ENCODE results near the gene SND1.

Gene SND1

GRCh38 chr7:127652333-127653248, 597 bp downstream of the SND1 start:
- peaks cover 10 to 40% (median 32%) of the 10 kb centered on the region in 4 experiments for H3K4me1 ChIP-seq (ENCODE audit: control extremely low read depth in 1 of 4, control insufficient read depth in 4 of 4, insufficient read depth in 4 of 4, low read length in 3 of 4)
- no peaks in the 10 kb centered on the region for H3K9me3 ChIP-seq (ENCODE audit: control extremely low read depth in 1 of 5, control insufficient read depth in 4 of 5, insufficient read depth in 2 of 5, low read depth in 1 of 5, low read length in 4 of 5)
- POLR2A ChIA-PET, result interaction anchor here (1.4 kb wide), 1 partner anchor 67 kb away, joined by 3 read pairs; the partner anchor contains the start of gene GCC1
- peaks cover 0 to 20% (median 3%) of the 10 kb centered on the region in 4 experiments for H3K36me3 ChIP-seq (ENCODE audit: control insufficient read depth in 4 of 4, insufficient read depth in 4 of 4, low read length in 3 of 4)
- peak overlapping the region; percentile 58 to 90 for H3K27ac ChIP-seq (ENCODE audit: insufficient read depth in 1 of 2, low read depth in 1 of 2, low read length in 2 of 2, poor library complexity in 1 of 2, severe bottlenecking in 2 of 2)
- 3% methylated on average over 33 of the region's 38 CpGs for WGBS (ENCODE audit: insufficient coverage)
- peak in 1 of 3 donors; percentile 19 for DNase-seq
- H3K27me3 ChIP-seq (replicated peaks in 2 of 5; ENCODE audit: control insufficient read depth in 4 of 5, insufficient read depth in 5 of 5, low read length in 4 of 5), result peaks cover 0 to 2% (median 0%) of the 10 kb centered on the region in 5 experiments
- peak overlapping the region; percentile 67 to 94 (median 85) for H3K4me3 ChIP-seq (ENCODE audit: control insufficient read depth in 1 of 7, extremely low read depth in 1 of 7, insufficient read depth in 4 of 7, low read depth in 2 of 7, low read length in 6 of 7)
- CTCF ChIA-PET, result no interaction called here

GRCh38 chr7:127653396-127653795, 1.4 kb downstream of the SND1 start:
- Histone ChIP-seq H3K27ac (ENCODE audit: insufficient read depth in 1 of 2, low read depth in 1 of 2, low read length in 2 of 2, poor library complexity in 1 of 2, severe bottlenecking in 2 of 2) (peak overlapping the region in 1 of 2 experiments; percentile 31), H3K27me3 (replicated peaks in 2 of 5; ENCODE audit: control insufficient read depth in 4 of 5, insufficient read depth in 5 of 5, low read length in 4 of 5) (no peaks in the 10 kb centered on the region), H3K9me3 (ENCODE audit: control extremely low read depth in 1 of 5, control insufficient read depth in 4 of 5, insufficient read depth in 2 of 5, low read depth in 1 of 5, low read length in 4 of 5) (no peaks in the 10 kb centered on the region), H3K4me3 (ENCODE audit: control insufficient read depth in 1 of 7, extremely low read depth in 1 of 7, insufficient read depth in 4 of 7, low read depth in 2 of 7, low read length in 6 of 7) (peak overlapping the region in 3 of 7 experiments; percentile 90 to 94 (median 92)), H3K4me1 (ENCODE audit: control extremely low read depth in 1 of 4, control insufficient read depth in 4 of 4, insufficient read depth in 4 of 4, low read length in 3 of 4) (peaks cover 10 to 40% (median 32%) of the 10 kb centered on the region in 4 experiments), H3K36me3 (ENCODE audit: control insufficient read depth in 4 of 4, insufficient read depth in 4 of 4, low read length in 3 of 4) (peaks cover 0 to 22% (median 3%) of the 10 kb centered on the region in 4 experiments)
- POLR2A ChIA-PET, result no interaction called here
- 100% methylated on average over 1 of the region's 4 CpGs for WGBS (ENCODE audit: insufficient coverage)
- CTCF ChIA-PET, result no interaction called here
- DNase-seq, result no peak

GRCh38 chr7:127654404-127655394, 2.7 kb downstream of the SND1 start:
- H3K4me3 ChIP-seq (ENCODE audit: control insufficient read depth in 1 of 7, extremely low read depth in 1 of 7, insufficient read depth in 4 of 7, low read depth in 2 of 7, low read length in 6 of 7), result peak overlapping the region in 3 of 7 experiments; percentile 8 to 50 (median 21)
- 56% methylated on average over 5 of the region's 5 CpGs for WGBS (ENCODE audit: insufficient coverage)
- ChIA-PET CTCF (interaction anchor here (1.1 to 1.6 kb wide), 4 partner anchors 9 to 66 kb away, joined by 3 to 5 read pairs (median 4); partner anchors contain the start of gene ARF5), POLR2A (no interaction called here)
- H3K36me3 ChIP-seq (ENCODE audit: control insufficient read depth in 4 of 4, insufficient read depth in 4 of 4, low read length in 3 of 4), result peaks cover 0 to 29% (median 5%) of the 10 kb centered on the region in 4 experiments
- peaks cover 10 to 40% (median 35%) of the 10 kb centered on the region in 4 experiments for H3K4me1 ChIP-seq (ENCODE audit: control extremely low read depth in 1 of 4, control insufficient read depth in 4 of 4, insufficient read depth in 4 of 4, low read length in 3 of 4)
- H3K27ac ChIP-seq (ENCODE audit: insufficient read depth in 1 of 2, low read depth in 1 of 2, low read length in 2 of 2, poor library complexity in 1 of 2, severe bottlenecking in 2 of 2), result no peak overlapping the region
- no peaks in the 10 kb centered on the region for H3K9me3 ChIP-seq (ENCODE audit: control extremely low read depth in 1 of 5, control insufficient read depth in 4 of 5, insufficient read depth in 2 of 5, low read depth in 1 of 5, low read length in 4 of 5)
- H3K27me3 ChIP-seq (replicated peaks in 2 of 5; ENCODE audit: control insufficient read depth in 4 of 5, insufficient read depth in 5 of 5, low read length in 4 of 5), result no peaks in the 10 kb centered on the region
- DNase-seq, result peak in 2 of 3 donors; percentile 42 to 53

GRCh38 chr7:127655720-127656119, 3.7 kb downstream of the SND1 start:
- H3K27me3 ChIP-seq (replicated peaks in 2 of 5; ENCODE audit: control insufficient read depth in 4 of 5, insufficient read depth in 5 of 5, low read length in 4 of 5), result no peaks in the 10 kb centered on the region
- POLR2A ChIA-PET, result no interaction called here
- H3K9me3 ChIP-seq (ENCODE audit: control extremely low read depth in 1 of 5, control insufficient read depth in 4 of 5, insufficient read depth in 2 of 5, low read depth in 1 of 5, low read length in 4 of 5), result no peaks in the 10 kb centered on the region
- DNase-seq, result no peak
- 90% methylated on average over 2 of the region's 2 CpGs for WGBS (ENCODE audit: insufficient coverage)
- H3K27ac ChIP-seq (ENCODE audit: insufficient read depth in 1 of 2, low read depth in 1 of 2, low read length in 2 of 2, poor library complexity in 1 of 2, severe bottlenecking in 2 of 2), result no peak overlapping the region
- CTCF ChIA-PET, result interaction anchor here (0.9 to 1.6 kb wide), 3 partner anchors 8 to 67 kb away, joined by 3 to 5 read pairs (median 3); partner anchors contain the start of gene ARF5
- H3K4me1 ChIP-seq (ENCODE audit: control extremely low read depth in 1 of 4, control insufficient read depth in 4 of 4, insufficient read depth in 4 of 4, low read length in 3 of 4), result peaks cover 10 to 39% (median 34%) of the 10 kb centered on the region in 4 experiments
- peaks cover 0 to 38% (median 5%) of the 10 kb centered on the region in 4 experiments for H3K36me3 ChIP-seq (ENCODE audit: control insufficient read depth in 4 of 4, insufficient read depth in 4 of 4, low read length in 3 of 4)
- no peak overlapping the region for H3K4me3 ChIP-seq (ENCODE audit: control insufficient read depth in 1 of 7, extremely low read depth in 1 of 7, insufficient read depth in 4 of 7, low read depth in 2 of 7, low read length in 6 of 7)

- ChIA-PET CTCF (no interaction called here), POLR2A (no interaction called here)
- no peak for DNase-seq
- Histone ChIP-seq H3K27ac (ENCODE audit: insufficient read depth in 1 of 2, low read depth in 1 of 2, low read length in 2 of 2, poor library complexity in 1 of 2, severe bottlenecking in 2 of 2) (no peak overlapping the region), H3K36me3 (ENCODE audit: control insufficient read depth in 4 of 4, insufficient read depth in 4 of 4, low read length in 3 of 4) (peaks cover 0 to 48% (median 6%) of the 10 kb centered on the region in 4 experiments), H3K27me3 (replicated peaks in 2 of 5; ENCODE audit: control insufficient read depth in 4 of 5, insufficient read depth in 5 of 5, low read length in 4 of 5) (no peaks in the 10 kb centered on the region), H3K4me1 (ENCODE audit: control extremely low read depth in 1 of 4, control insufficient read depth in 4 of 4, insufficient read depth in 4 of 4, low read length in 3 of 4) (peaks cover 10 to 31% (median 21%) of the 10 kb centered on the region in 4 experiments), H3K9me3 (ENCODE audit: control extremely low read depth in 1 of 5, control insufficient read depth in 4 of 5, insufficient read depth in 2 of 5, low read depth in 1 of 5, low read length in 4 of 5) (no peaks in the 10 kb centered on the region), H3K4me3 (ENCODE audit: control insufficient read depth in 1 of 7, extremely low read depth in 1 of 7, insufficient read depth in 4 of 7, low read depth in 2 of 7, low read length in 6 of 7) (no peak overlapping the region)
- WGBS (ENCODE audit: insufficient coverage), result 89% methylated on average over 1 of the region's 3 CpGs
Measured at GRCh38 chr7:127657500-127657899, 5.5 kb downstream of the SND1 start.

- H3K9me3 ChIP-seq (ENCODE audit: control extremely low read depth in 1 of 5, control insufficient read depth in 4 of 5, insufficient read depth in 2 of 5, low read depth in 1 of 5, low read length in 4 of 5), result no peaks in the 10 kb centered on the region
- H3K4me1 ChIP-seq (ENCODE audit: control extremely low read depth in 1 of 4, control insufficient read depth in 4 of 4, insufficient read depth in 4 of 4, low read length in 3 of 4), result peaks cover 4 to 20% (median 8%) of the 10 kb centered on the region in 4 experiments
- peaks cover 0 to 46% (median 8%) of the 10 kb centered on the region in 4 experiments for H3K36me3 ChIP-seq (ENCODE audit: control insufficient read depth in 4 of 4, insufficient read depth in 4 of 4, low read length in 3 of 4)
- DNase-seq, result no peak
- H3K27ac ChIP-seq (ENCODE audit: insufficient read depth in 1 of 2, low read depth in 1 of 2, low read length in 2 of 2, poor library complexity in 1 of 2, severe bottlenecking in 2 of 2), result no peak overlapping the region
- no peak overlapping the region for H3K4me3 ChIP-seq (ENCODE audit: control insufficient read depth in 1 of 7, extremely low read depth in 1 of 7, insufficient read depth in 4 of 7, low read depth in 2 of 7, low read length in 6 of 7)
- no peaks in the 10 kb centered on the region for H3K27me3 ChIP-seq (replicated peaks in 2 of 5; ENCODE audit: control insufficient read depth in 4 of 5, insufficient read depth in 5 of 5, low read length in 4 of 5)
- 42% methylated on average over 1 of the region's 3 CpGs for WGBS (ENCODE audit: insufficient coverage)
- POLR2A ChIA-PET, result no interaction called here
- CTCF ChIA-PET, result no interaction called here
Measured at GRCh38 chr7:127658970-127659630, 7.1 kb downstream of the SND1 start.

All from common myeloid progenitor, CD34-positive (primary cell).